ENCODE results near the gene RALGPS1. TPM values are rescaled to one million over a fixed set of nuclear protein-coding genes. Genes with fewer than 3 reads are reported as not detected.
A peak's percentile ranks its signal among the peaks of the same experiment; 100 is the strongest.

Gene RALGPS1
- total and polyA plus RNA-seq, 4 experiments from 2014 or later, result 0.84 to 10.3 (median 5.8) TPM

DNA sequence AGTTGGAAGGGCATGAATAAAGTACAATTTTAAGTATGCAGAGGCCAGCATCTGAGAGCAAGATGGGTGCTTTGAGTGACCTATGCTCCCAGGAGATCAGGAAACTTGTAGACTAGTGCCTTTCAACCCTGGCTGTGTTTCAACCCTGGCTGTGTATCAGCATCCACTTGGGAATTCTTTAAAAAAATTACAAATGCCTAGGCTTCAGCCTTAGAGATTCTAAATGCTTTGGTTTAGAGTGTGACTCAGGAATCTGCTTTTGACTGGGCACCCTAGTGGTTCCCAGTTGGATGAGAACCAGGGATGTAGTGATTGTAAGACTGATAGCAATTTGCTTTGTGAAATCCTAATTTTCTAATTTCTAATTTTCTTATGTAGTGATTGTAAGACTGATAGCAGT is 65.6 kb downstream of the RALGPS1 start:
- POLR2A ChIA-PET (ENCODE audit: partially characterized antibody), result no interaction called here
- Histone ChIP-seq H3K4me3 (ENCODE audit: low read length in 2 of 2) (no peak overlapping the region), H3K36me3 (ENCODE audit: insufficient read depth, low read length) (no peaks in the 10 kb centered on the region), H3K27ac (ENCODE audit: low read depth, low read length) (no peak overlapping the region), H3K4me1 (ENCODE audit: insufficient read depth, low read length) (peaks cover 30% of the 10 kb centered on the region), H3K27me3 (ENCODE audit: insufficient read depth, low read length) (no peaks in the 10 kb centered on the region), H3K9me3 (ENCODE audit: control insufficient read depth in 1 of 2, low read length in 2 of 2) (no peaks in the 10 kb centered on the region)
- Mint-ChIP-seq H3K27me3 (peaks cover 0 to 5% of the 10 kb centered on the region in 2 donors), H3K4me3 (no peak overlapping the region), H3K36me3 (peaks cover 0 to 4% of the 10 kb centered on the region in 2 donors), H3K9me3 (peaks cover 0 to 7% (median 3%) of the 10 kb centered on the region in 8 donors), H3K4me1 (peaks cover 28 to 48% (median 40%) of the 10 kb centered on the region in 4 donors), H3K27ac (no peak overlapping the region)
- CTCF ChIA-PET (ENCODE audit: partially characterized antibody), result interaction anchor here (1.2 kb wide), 1 partner anchor 39 kb away, joined by 3 read pairs; no protein-coding TSS in a partner anchor
- no peak for DNase-seq
- intact Hi-C loops (cut with micrococcal nuclease), result loop anchor here (10.0 kb wide), 1 partner anchor 65 kb away; no protein-coding TSS in a partner anchor

- Histone ChIP-seq H3K27ac (ENCODE audit: low read depth, low read length) (no peak overlapping the region), H3K9me3 (ENCODE audit: control insufficient read depth in 1 of 2, low read length in 2 of 2) (no peaks in the 10 kb centered on the region), H3K4me1 (ENCODE audit: insufficient read depth, low read length) (peaks cover 37% of the 10 kb centered on the region), H3K27me3 (ENCODE audit: insufficient read depth, low read length) (no peaks in the 10 kb centered on the region), H3K36me3 (ENCODE audit: insufficient read depth, low read length) (no peaks in the 10 kb centered on the region), H3K4me3 (ENCODE audit: low read length in 2 of 2) (no peak overlapping the region)
- POLR2A ChIA-PET (ENCODE audit: partially characterized antibody), result no interaction called here
- intact Hi-C loops (cut with micrococcal nuclease), result loop anchor here (10.0 kb wide), 1 partner anchor 64 kb away; no protein-coding TSS in a partner anchor
- H3K27me3 Mint-ChIP-seq, result peaks cover 0 to 5% of the 10 kb centered on the region in 2 donors
- peak overlapping the region in 4 of 7 donors; percentile 3 to 82 (median 38) for H3K27ac Mint-ChIP-seq
- CTCF ChIA-PET (ENCODE audit: partially characterized antibody), result interaction anchor here (1.2 to 1.4 kb wide), 2 partner anchors 16 to 40 kb away, joined by 3 to 6 read pairs; no protein-coding TSS in a partner anchor
- DNase-seq, result no peak
- H3K4me3 Mint-ChIP-seq, result no peak overlapping the region
- H3K9me3 Mint-ChIP-seq, result peaks cover 0 to 7% (median 3%) of the 10 kb centered on the region in 8 donors
- H3K36me3 Mint-ChIP-seq, result peaks cover 4 to 5% of the 10 kb centered on the region in 2 donors
- peaks cover 35 to 57% (median 45%) of the 10 kb centered on the region in 4 donors for H3K4me1 Mint-ChIP-seq
These were observed 66.6 kb downstream of the RALGPS1 start for GRCh38 chr9:126981218-126981617.

DNA sequence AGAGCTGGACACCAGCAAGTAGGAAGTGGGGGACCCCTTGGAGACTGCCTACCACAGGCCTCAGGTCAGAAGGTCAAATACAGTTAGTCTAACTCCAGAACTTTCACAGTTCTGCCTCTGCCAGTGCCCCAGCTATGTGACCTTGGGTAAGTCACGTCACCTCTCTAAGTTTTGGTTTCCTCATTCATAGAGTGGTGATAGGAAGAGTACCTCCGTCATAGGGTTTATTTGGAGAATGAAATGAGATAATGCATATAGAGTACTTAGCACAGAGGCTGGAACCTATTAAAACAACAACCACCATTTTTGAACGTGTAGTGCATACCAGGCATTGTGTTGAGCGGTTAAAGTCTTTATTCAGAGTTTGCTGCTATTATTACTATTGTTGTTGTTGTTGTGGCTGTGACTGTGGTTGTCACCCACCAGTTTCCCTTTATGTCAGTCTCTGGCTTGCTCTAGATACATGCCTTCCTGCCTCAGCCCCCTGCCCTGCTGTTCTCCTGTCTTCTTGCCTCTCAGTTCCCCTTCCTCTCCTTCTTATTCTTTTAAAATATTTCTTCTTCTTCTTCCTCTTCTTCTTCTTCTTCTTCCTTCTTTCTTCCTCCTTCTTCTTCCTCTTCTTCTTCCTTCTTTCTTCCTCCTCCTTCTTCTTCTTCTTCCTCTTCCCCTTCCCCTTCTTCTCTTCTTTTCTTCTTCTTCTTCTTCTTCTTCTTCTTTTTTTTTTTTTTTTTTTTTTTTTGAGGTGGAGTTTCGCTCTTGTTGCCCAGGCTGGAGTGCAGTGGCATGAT is 67.8 kb downstream of the RALGPS1 start:
- peak overlapping the region in 3 of 7 donors; percentile 2 to 46 (median 30) for H3K27ac Mint-ChIP-seq
- Histone ChIP-seq H3K4me3 (ENCODE audit: low read length in 2 of 2) (no peak overlapping the region), H3K4me1 (ENCODE audit: insufficient read depth, low read length) (peaks cover 49% of the 10 kb centered on the region), H3K36me3 (ENCODE audit: insufficient read depth, low read length) (no peaks in the 10 kb centered on the region), H3K9me3 (ENCODE audit: control insufficient read depth in 1 of 2, low read length in 2 of 2) (no peaks in the 10 kb centered on the region), H3K27ac (ENCODE audit: low read depth, low read length) (no peak overlapping the region), H3K27me3 (ENCODE audit: insufficient read depth, low read length) (no peaks in the 10 kb centered on the region)
- ChIA-PET POLR2A (ENCODE audit: partially characterized antibody) (interaction anchor here (1.2 kb wide), 1 partner anchor 68 kb away, joined by 3 read pairs; no protein-coding TSS in a partner anchor), CTCF (ENCODE audit: partially characterized antibody) (interaction anchor here (1.4 kb wide), 1 partner anchor 17 kb away, joined by 6 read pairs; no protein-coding TSS in a partner anchor)
- H3K4me1 Mint-ChIP-seq, result peaks cover 46 to 64% (median 55%) of the 10 kb centered on the region in 4 donors
- H3K4me3 Mint-ChIP-seq, result peak overlapping the region in 1 of 8 donors; percentile 65
- peaks cover 4 to 5% of the 10 kb centered on the region in 2 donors for H3K36me3 Mint-ChIP-seq
- H3K27me3 Mint-ChIP-seq, result peaks cover 3 to 5% of the 10 kb centered on the region in 2 donors
- H3K9me3 Mint-ChIP-seq, result peaks cover 0 to 7% (median 3%) of the 10 kb centered on the region in 8 donors
- peak; percentile 21 to 53 (median 29) for DNase-seq
- intact Hi-C loops (cut with micrococcal nuclease), result loop anchor here (10.0 kb wide), 1 partner anchor 62 kb away; no protein-coding TSS in a partner anchor

DNA sequence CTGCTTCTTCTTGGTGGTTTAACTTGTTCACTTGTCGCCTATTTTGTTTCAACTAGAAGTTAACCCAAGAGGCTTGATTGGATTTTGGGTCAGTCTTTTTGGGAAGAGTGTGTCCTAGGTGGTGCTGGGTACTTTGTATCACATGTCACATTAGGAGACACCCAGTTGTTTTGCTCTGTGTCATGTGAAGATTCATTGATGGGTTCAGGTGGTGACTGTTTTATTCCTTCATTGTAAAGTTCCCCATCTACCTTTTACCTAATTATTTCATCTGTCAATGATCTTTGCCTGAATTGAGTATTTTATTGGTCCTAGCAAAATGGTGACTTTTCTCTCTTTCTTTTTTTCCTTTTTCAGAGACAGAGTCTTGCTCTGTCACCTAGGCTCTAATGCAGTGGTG is 69.2 kb downstream of the RALGPS1 start:
- no peaks in the 10 kb centered on the region for H3K27me3 ChIP-seq (ENCODE audit: insufficient read depth, low read length)
- ChIA-PET POLR2A (ENCODE audit: partially characterized antibody) (interaction anchor here (0.9 kb wide), 1 partner anchor 65 kb away, joined by 4 read pairs; no protein-coding TSS in a partner anchor), CTCF (ENCODE audit: partially characterized antibody) (interaction anchor here (4.1 to 4.3 kb wide), 2 partner anchors 42 to 214 kb away, joined by 26 to 31 read pairs; no protein-coding TSS in a partner anchor)
- H3K4me1 ChIP-seq (ENCODE audit: insufficient read depth, low read length), result peaks cover 63% of the 10 kb centered on the region
- intact Hi-C loops (cut with micrococcal nuclease), result loop anchor here (2.0 to 10.0 kb wide), 2 partner anchors 61 to 69 kb away; partner anchors contain the start of gene RALGPS1
- Mint-ChIP-seq H3K27ac (peak overlapping the region in 2 of 7 donors; percentile 70 to 84), H3K9me3 (peaks cover 0 to 7% (median 3%) of the 10 kb centered on the region in 8 donors), H3K4me3 (peak overlapping the region in 1 of 8 donors; percentile 13), H3K36me3 (peaks cover 4 to 5% of the 10 kb centered on the region in 2 donors), H3K4me1 (peaks cover 58 to 77% (median 66%) of the 10 kb centered on the region in 4 donors), H3K27me3 (peaks cover 5 to 9% of the 10 kb centered on the region in 2 donors)
- no peak overlapping the region for H3K4me3 ChIP-seq (ENCODE audit: low read length in 2 of 2)
- no peak overlapping the region for H3K27ac ChIP-seq (ENCODE audit: low read depth, low read length)
- DNase-seq, result no peak
- H3K36me3 ChIP-seq (ENCODE audit: insufficient read depth, low read length), result no peaks in the 10 kb centered on the region
- no peaks in the 10 kb centered on the region for H3K9me3 ChIP-seq (ENCODE audit: control insufficient read depth in 1 of 2, low read length in 2 of 2)

DNA sequence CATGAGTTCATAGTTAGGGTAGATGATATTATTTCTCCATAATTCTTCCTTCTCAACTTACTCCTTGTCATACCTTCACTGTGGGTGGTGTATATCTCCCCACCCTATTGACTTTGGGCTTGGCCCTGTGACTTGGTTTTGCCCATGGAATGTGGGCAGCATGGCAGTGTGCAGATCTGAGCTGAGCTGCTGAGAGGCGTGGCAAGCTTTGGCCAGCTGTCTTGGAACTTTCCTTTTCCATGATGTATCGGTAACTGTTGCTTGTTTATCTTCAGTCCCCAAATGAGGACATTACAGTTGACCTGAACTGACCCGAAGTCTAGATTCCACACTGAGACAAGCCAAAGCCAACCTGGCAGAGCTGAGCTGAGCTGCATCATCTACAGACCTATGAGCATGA is 70.4 kb downstream of the RALGPS1 start:
- Histone ChIP-seq H3K27me3 (ENCODE audit: insufficient read depth, low read length) (no peaks in the 10 kb centered on the region), H3K36me3 (ENCODE audit: insufficient read depth, low read length) (no peaks in the 10 kb centered on the region), H3K27ac (ENCODE audit: low read depth, low read length) (no peak overlapping the region), H3K4me1 (ENCODE audit: insufficient read depth, low read length) (peaks cover 69% of the 10 kb centered on the region), H3K9me3 (ENCODE audit: control insufficient read depth in 1 of 2, low read length in 2 of 2) (no peaks in the 10 kb centered on the region), H3K4me3 (ENCODE audit: low read length in 2 of 2) (no peak overlapping the region)
- peaks cover 5 to 12% of the 10 kb centered on the region in 2 donors for H3K27me3 Mint-ChIP-seq
- intact Hi-C loops (cut with micrococcal nuclease), result loop anchor here (2.0 to 10.0 kb wide), 2 partner anchors 60 to 70 kb away; partner anchors contain the start of gene RALGPS1
- CTCF ChIA-PET (ENCODE audit: partially characterized antibody), result interaction anchor here (1.8 to 4.3 kb wide), 3 partner anchors 18 to 213 kb away, joined by 4 to 31 read pairs (median 26); no protein-coding TSS in a partner anchor
- H3K4me3 Mint-ChIP-seq, result peak overlapping the region in 3 of 8 donors; percentile 27 to 52 (median 41)
- peaks cover 57 to 78% (median 70%) of the 10 kb centered on the region in 4 donors for H3K4me1 Mint-ChIP-seq
- H3K36me3 Mint-ChIP-seq, result peaks cover 4 to 5% of the 10 kb centered on the region in 2 donors
- H3K9me3 Mint-ChIP-seq, result peaks cover 0 to 7% (median 3%) of the 10 kb centered on the region in 8 donors
- DNase-seq, result no peak
- peak overlapping the region; percentile 8 to 85 (median 34) for H3K27ac Mint-ChIP-seq
- POLR2A ChIA-PET (ENCODE audit: partially characterized antibody), result interaction anchor here (0.9 kb wide), 1 partner anchor 64 kb away, joined by 4 read pairs; no protein-coding TSS in a partner anchor

DNA sequence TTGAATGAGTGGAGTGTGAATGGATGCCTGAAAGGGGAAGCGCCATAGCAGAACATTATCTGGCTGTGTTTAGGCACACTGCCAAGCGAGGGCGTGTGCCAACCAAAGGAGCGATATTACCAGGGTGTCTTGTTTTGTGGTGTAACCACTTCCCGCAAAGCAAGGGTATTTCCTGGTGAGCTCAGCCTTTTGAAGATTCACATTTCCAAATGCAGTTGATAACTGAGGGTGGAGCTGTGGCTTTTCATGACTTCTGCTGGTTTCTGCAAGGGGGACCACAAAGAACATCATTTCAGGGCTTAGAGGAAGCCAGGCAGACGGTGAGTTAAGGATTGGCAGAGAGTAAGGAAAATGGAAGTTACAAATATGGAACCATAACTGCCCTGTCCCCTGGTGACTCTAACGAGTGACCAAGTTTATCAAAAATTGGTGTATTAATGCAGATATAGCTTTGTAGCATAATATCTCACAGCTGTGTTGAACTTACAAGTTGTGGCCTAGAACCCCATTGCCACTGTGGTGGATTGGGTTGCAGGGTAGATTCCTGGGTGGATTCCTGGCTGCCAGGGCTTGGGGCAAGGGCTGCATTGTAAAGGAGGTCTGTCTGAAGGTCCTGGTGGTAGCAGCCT is 71.4 kb downstream of the RALGPS1 start:
- peak overlapping the region; percentile 33 for H3K27ac ChIP-seq (ENCODE audit: low read depth, low read length)
- Mint-ChIP-seq H3K36me3 (peaks cover 5 to 9% of the 10 kb centered on the region in 2 donors), H3K27me3 (peaks cover 5 to 18% of the 10 kb centered on the region in 2 donors), H3K27ac (peak overlapping the region; percentile 57 to 95 (median 86)), H3K4me3 (peak overlapping the region; percentile 33 to 86 (median 68)), H3K4me1 (peaks cover 57 to 82% (median 68%) of the 10 kb centered on the region in 4 donors), H3K9me3 (peaks cover 0 to 7% (median 2%) of the 10 kb centered on the region in 8 donors)
- H3K4me3 ChIP-seq (ENCODE audit: low read length in 2 of 2), result peak overlapping the region; percentile 1 to 25
- H3K9me3 ChIP-seq (ENCODE audit: control insufficient read depth in 1 of 2, low read length in 2 of 2), result no peaks in the 10 kb centered on the region
- no peaks in the 10 kb centered on the region for H3K27me3 ChIP-seq (ENCODE audit: insufficient read depth, low read length)
- ChIA-PET POLR2A (ENCODE audit: partially characterized antibody) (interaction anchor here (0.6 to 2.6 kb wide), 10 partner anchors 19 to 465 kb away, joined by 3 to 17 read pairs (median 5); partner anchors contain the start of genes LRSAM1 and RPL12), CTCF (ENCODE audit: partially characterized antibody) (interaction anchor here (0.7 to 4.3 kb wide), 16 partner anchors 19 to 413 kb away, joined by 3 to 31 read pairs (median 4); no protein-coding TSS in a partner anchor)
- no peaks in the 10 kb centered on the region for H3K36me3 ChIP-seq (ENCODE audit: insufficient read depth, low read length)
- H3K4me1 ChIP-seq (ENCODE audit: insufficient read depth, low read length), result peaks cover 65% of the 10 kb centered on the region
- peak; percentile 93 to 97 (median 95) for DNase-seq
- intact Hi-C loops (cut with micrococcal nuclease), result loop anchor here (1.0 to 10.0 kb wide), 6 partner anchors 19 to 402 kb away; partner anchors contain the start of gene RALGPS1
